Panc1 (cell line): ENCODE data around the gene SLC2A5. TPM values are rescaled to one million over a fixed set of nuclear protein-coding genes. Genes with fewer than 3 reads are reported as not detected.

ENCODE experiments used
- ATAC-seq: fragments of 200-7000 bp; cut with Tn5 transposase; 2 replicates; pipeline ENCODE4 v1.9.1; 2020; ENCODE audit warnings: mild to moderate bottlenecking, moderate library complexity
- BruUV-seq: library from RNA; stranded (reverse); fragments of 400-500 nt; replicated peaks from 2 replicates; lab custom pipeline; 2021; lab: Mats Ljungman, UMichigan
- CTCF ChIA-PET: fragments of 300-600 bp; sonication (Branson Sonifier 250); formaldehyde crosslinking; loops from one replicate; lab custom pipeline; 2022; ENCODE audit warnings: antibody characterized with exemption; lab: Charles Lee
- POLR2A ChIA-PET: fragments of 300-600 bp; sonication (Branson Sonifier 250); formaldehyde crosslinking; loops from one replicate; lab custom pipeline; 2022; ENCODE audit warnings: antibody characterized with exemption; lab: Charles Lee
- DNase-seq: peaks from one replicate; pipeline ENCODE4 v3.0.0-alpha.2; 2010; ENCODE audit warnings: low read depth, low spot score
- H3K27ac ChIP-seq: 2 replicates; pipeline ENCODE4 v1.5.1; 2011; ENCODE audit warnings: mild to moderate bottlenecking, low read length, inconsistent platforms
- H3K27me3 ChIP-seq: fragments of 200-500 bp; sonication (Bioruptor generic); 2 replicates; pipeline ENCODE4 v1.6.0; 2014; ENCODE audit warnings: low read length, inconsistent platforms; ENCODE audit not compliant: control insufficient read depth, insufficient read depth
- H3K36me3 ChIP-seq: fragments of 200-500 bp; sonication (Bioruptor generic); 2 replicates; pipeline ENCODE4 v1.5.1; 2014; ENCODE audit warnings: inconsistent platforms, mild to moderate bottlenecking, low read length, moderate library complexity; ENCODE audit not compliant: control insufficient read depth, insufficient read depth
- H3K4me1 ChIP-seq: 2 replicates; pipeline ENCODE4 v1.5.1; 2011; ENCODE audit warnings: inconsistent platforms, mild to moderate bottlenecking, low read length, moderate library complexity; ENCODE audit not compliant: control insufficient read depth, insufficient read depth
- H3K4me3 ChIP-seq, 2 experiments: 2 replicates each; pipeline ENCODE4 v1.5.1; 2011 to 2012; ENCODE audit warnings: low read depth in 2 of 2, low read length in 2 of 2, mild to moderate bottlenecking in 2 of 2, inconsistent platforms in 1 of 2, moderate library complexity in 1 of 2
- H3K9me3 ChIP-seq: fragments of 200-500 bp; sonication (Bioruptor generic); 2 replicates; pipeline ENCODE4 v1.5.1; 2014; ENCODE audit warnings: low read depth, mild to moderate bottlenecking, inconsistent platforms, low read length, moderate library complexity; ENCODE audit not compliant: control insufficient read depth, insufficient read depth
- CTCF ChIP-seq: fragments of 450-650 bp; IDR thresholded peaks from 2 replicates; pipeline ENCODE4 v1.5.1; 2017; ENCODE audit warnings: mild to moderate bottlenecking
- POLR2AphosphoS5 ChIP-seq: IDR thresholded peaks from 2 replicates; pipeline ENCODE4 v1.6.1; 2012; ENCODE audit warnings: mild to moderate bottlenecking, low read depth, low read length, moderate library complexity
- REST ChIP-seq, 2 experiments: IDR thresholded peaks; 2 replicates each; pipeline ENCODE4 v1.6.1; 2011 to 2012; ENCODE audit warnings: low read depth in 2 of 2, control low read depth in 1 of 2, low read length in 1 of 2, mild to moderate bottlenecking in 1 of 2, moderate library complexity in 1 of 2; ENCODE audit not compliant: insufficient read depth in 1 of 2
- SIN3A ChIP-seq: IDR thresholded peaks from 2 replicates; pipeline ENCODE4 v1.6.1; 2012; ENCODE audit warnings: low read depth, mild to moderate bottlenecking, low read length, moderate library complexity, borderline replicate concordance; ENCODE audit not compliant: insufficient read depth
- TCF7L2 ChIP-seq: IDR thresholded peaks from 2 replicates; pipeline ENCODE4 v1.6.1; 2011; ENCODE audit warnings: mild to moderate bottlenecking, low read depth, low read length, inconsistent platforms
- in situ Hi-C: cut with HindIII; loops from 2 replicates; pipeline ENCODE4 v1.10.0; 2016; ENCODE audit warnings: low sequenced_read_pairs, low pct_unique_long_range_greater_than_20kb
- intact Hi-C: fragments of 100-400 bp; cut with micrococcal nuclease; formaldehyde crosslinking; loops from one replicate; pipeline ENCODE4 v1.10.0; 2022; ENCODE audit not compliant: unreplicated experiment
- total RNA-seq: library from RNA; stranded (reverse); gene quantifications from one replicate; pipeline ENCODE4 v1.2.1, GENCODE V29; 2021; ENCODE audit not compliant: unreplicated experiment

Gene SLC2A5
- total RNA-seq, 1 experiment from 2014 or later = 0.26 TPM

DNA sequence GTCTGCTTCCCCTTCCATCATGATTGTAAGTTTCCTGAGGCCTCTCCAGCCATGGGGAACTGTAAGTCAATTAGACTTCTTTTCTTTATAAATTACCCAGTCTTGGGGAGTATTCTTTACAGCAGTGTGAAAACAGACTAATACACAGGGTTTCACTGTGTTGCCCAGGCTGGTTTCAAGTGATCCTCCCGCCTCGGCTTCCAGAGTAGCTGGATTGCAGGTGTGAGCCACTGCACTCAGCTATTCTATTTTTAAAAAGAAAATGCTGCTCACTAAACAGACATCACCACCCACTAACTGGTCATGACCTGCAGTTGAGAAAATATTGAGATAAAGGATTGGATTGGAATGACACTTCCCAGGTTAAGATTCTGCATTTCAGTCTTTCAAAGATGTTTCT, 22.4 kb downstream of the SLC2A5 start:
- Histone ChIP-seq H3K4me3 (no peak overlapping the region), H3K27ac (no peak overlapping the region), H3K36me3 (no peaks in the 10 kb centered on the region), H3K4me1 (no peaks in the 10 kb centered on the region), H3K9me3 (no peaks in the 10 kb centered on the region), H3K27me3 (no peaks in the 10 kb centered on the region; the same call in 1 of the 2 replicates)
- intact Hi-C loops = no loop called here
- ChIA-PET CTCF (no interaction called here), POLR2A (no interaction called here)
- in situ Hi-C loops = no loop called here
- no TSS peak for BruUV-seq
- DNase-seq (no peak), ATAC-seq (no peak)
- no peak for TF ChIP-seq SIN3A
- no peak for TF ChIP-seq REST (IDR thresholded peaks at IDR 0.05; ENCODE audit: insufficient read depth in 1 of 2, low read depth in 2 of 2, low read length in 1 of 2)
- TF ChIP-seq TCF7L2 = no peak
- TF ChIP-seq POLR2AphosphoS5 = no peak
- no peak for TF ChIP-seq CTCF

DNA sequence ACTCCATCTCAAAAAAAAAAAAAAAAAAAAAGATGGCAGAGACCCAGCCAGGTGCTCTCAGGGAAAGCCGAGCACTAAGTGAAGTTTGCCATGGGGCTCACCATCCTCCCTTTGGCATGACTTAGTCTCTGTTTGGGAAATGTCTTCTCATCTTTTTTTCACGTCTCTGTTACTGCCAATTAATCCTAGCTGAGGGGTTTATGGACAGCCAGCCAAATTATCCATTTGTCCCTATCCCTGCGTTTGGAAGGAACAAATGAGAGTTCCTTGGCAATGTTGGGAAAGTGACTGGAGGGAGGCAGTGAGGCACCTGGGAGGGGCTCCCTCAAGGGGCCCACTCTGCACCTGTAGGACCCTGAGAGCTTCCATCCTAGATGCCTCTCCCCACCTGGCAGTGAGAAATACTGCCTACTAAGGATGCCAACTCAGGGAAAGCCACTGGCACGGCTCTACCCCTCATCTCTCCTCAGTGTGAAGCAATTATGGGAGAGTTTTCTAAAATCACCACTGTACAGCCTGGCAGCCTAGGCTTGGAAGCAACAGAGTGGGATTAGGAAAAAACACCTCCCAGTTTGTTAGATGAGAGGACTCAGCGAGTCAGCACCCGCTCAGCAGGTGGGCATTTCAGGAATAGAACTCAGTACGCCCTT, 23.4 kb downstream of the SLC2A5 start:
- no peak for TF ChIP-seq POLR2AphosphoS5
- TF ChIP-seq SIN3A = no peak
- no peak for TF ChIP-seq TCF7L2
- TF ChIP-seq CTCF = no peak
- H3K4me3 ChIP-seq = no peak overlapping the region
- H3K4me1 ChIP-seq = no peaks in the 10 kb centered on the region
- no peak overlapping the region for H3K27ac ChIP-seq
- DNase-seq (no peak), ATAC-seq (no peak)
- in situ Hi-C loops = no loop called here
- H3K27me3 ChIP-seq = no peaks in the 10 kb centered on the region
- H3K36me3 ChIP-seq = no peaks in the 10 kb centered on the region
- ChIA-PET CTCF (interaction anchor here (0.7 kb wide), 1 partner anchor 129 kb away, joined by 6 read pairs; no protein-coding TSS in a partner anchor), POLR2A (interaction anchor here (0.6 to 0.7 kb wide), 2 partner anchors 20 to 367 kb away, joined by 6 to 18 read pairs; partner anchors contain the start of gene SLC2A7)
- no TSS peak for BruUV-seq
- intact Hi-C loops = no loop called here
- no peaks in the 10 kb centered on the region for H3K9me3 ChIP-seq
